Keratinocyte (primary cell): ENCODE measurements around the gene GBGT1.

Experiments used
- EZH2 ChIP-seq: IDR thresholded peaks from one replicate; pipeline ENCODE4 v1.6.1; 2012; ENCODE audit warnings: inconsistent platforms, mild to moderate bottlenecking, low read length, moderate library complexity
- TF ChIP-seq, protein P1 (sequence below), 3 experiments: IDR thresholded peaks in 1 of 3; conservative IDR thresholded peaks in 1 of 3; optimal IDR thresholded peaks in 1 of 3; 2 replicates in 2 of 3; 3 replicates in 1 of 3; pipeline versions ENCODE3 to v1.5.1; 2011; ENCODE audit warnings: low read length in 3 of 3, mild to moderate bottlenecking in 3 of 3, moderate library complexity in 2 of 3, control low read depth in 1 of 3, inconsistent platforms in 1 of 3; ENCODE audit not compliant: insufficient read depth in 2 of 3; ENCODE audit errors: extremely low read depth in 1 of 3

DNA sequence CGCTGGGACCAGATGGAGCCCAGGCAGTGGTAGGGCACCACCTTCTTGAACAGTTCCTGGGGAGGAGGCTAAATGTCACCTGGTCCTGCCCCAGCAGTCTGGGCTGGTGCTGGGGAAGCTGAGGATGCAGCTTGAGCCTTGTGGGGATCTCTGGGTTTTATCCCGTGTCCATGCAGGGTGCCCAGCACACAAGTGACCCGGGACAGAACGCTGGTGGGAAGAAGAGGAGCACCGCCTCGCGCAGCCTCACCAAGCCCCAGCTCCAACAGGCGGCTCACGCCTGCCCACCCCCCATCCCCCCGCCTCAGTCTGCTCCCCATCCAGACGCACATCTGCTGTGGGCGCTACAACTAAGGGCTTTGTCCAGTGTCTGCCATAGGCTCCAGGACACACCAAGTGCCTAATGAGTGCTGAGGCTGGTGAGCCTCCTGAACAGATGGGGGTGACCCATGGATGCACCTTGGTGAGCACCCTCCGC lies 56.4 kb downstream of the GBGT1 start:
- TF ChIP-seq, protein P1, sequence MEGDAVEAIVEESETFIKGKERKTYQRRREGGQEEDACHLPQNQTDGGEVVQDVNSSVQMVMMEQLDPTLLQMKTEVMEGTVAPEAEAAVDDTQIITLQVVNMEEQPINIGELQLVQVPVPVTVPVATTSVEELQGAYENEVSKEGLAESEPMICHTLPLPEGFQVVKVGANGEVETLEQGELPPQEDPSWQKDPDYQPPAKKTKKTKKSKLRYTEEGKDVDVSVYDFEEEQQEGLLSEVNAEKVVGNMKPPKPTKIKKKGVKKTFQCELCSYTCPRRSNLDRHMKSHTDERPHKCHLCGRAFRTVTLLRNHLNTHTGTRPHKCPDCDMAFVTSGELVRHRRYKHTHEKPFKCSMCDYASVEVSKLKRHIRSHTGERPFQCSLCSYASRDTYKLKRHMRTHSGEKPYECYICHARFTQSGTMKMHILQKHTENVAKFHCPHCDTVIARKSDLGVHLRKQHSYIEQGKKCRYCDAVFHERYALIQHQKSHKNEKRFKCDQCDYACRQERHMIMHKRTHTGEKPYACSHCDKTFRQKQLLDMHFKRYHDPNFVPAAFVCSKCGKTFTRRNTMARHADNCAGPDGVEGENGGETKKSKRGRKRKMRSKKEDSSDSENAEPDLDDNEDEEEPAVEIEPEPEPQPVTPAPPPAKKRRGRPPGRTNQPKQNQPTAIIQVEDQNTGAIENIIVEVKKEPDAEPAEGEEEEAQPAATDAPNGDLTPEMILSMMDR (optimal IDR thresholded peaks at IDR 0.05 in 1 of 3, IDR thresholded peaks at IDR 0.05 in 1 of 3, conservative IDR thresholded peaks at IDR 0.05 in 1 of 3; ENCODE audit: extremely low read depth in 1 of 3, insufficient read depth in 2 of 3, low read length in 3 of 3), result no peak
- no peak for TF ChIP-seq EZH2
